Fibroblast of lung (primary cell): ENCODE results near the gene OSBPL7. TPM values are rescaled to one million over a fixed set of nuclear protein-coding genes. Genes with fewer than 3 reads are reported as not detected.

Experiments
- DNase-seq, 2 donors: peaks; one replicate each; pipeline versions ENCODE4 v3.0.0 to v3.0.0-alpha.2; 2010; ENCODE audit warnings: low read depth in 2 of 2
- H2AFZ ChIP-seq: 2 replicates; pipeline ENCODE4 v1.5.1; 2012; ENCODE audit warnings: low read length, control low read depth, inconsistent platforms
- H3K27ac ChIP-seq: 2 replicates; pipeline ENCODE4 v1.5.1; 2011; ENCODE audit warnings: low read length, control low read depth; ENCODE audit not compliant: insufficient read depth
- H3K27me3 ChIP-seq: 2 replicates; pipeline ENCODE4 v1.5.1; 2011; ENCODE audit warnings: mild to moderate bottlenecking, low read length; ENCODE audit not compliant: control insufficient read depth, insufficient read depth
- H3K36me3 ChIP-seq: 2 replicates; pipeline ENCODE4 v1.5.1; 2011; ENCODE audit warnings: low read length; ENCODE audit not compliant: control insufficient read depth, insufficient read depth
- H3K4me1 ChIP-seq: 2 replicates; pipeline ENCODE4 v1.5.1; 2011; ENCODE audit warnings: low read length; ENCODE audit not compliant: control insufficient read depth, insufficient read depth; ENCODE audit errors: extremely low read depth
- H3K4me2 ChIP-seq: 2 replicates; pipeline ENCODE4 v1.5.1; 2011; ENCODE audit warnings: low read length, control low read depth; ENCODE audit not compliant: insufficient read depth; ENCODE audit errors: extremely low read depth
- H3K4me3 ChIP-seq, 4 experiments: fragments of 200-600 bp in 1 of 4; sonication (generic) in 1 of 4; replicated peaks in 1 of 4; 2 replicates each; pipeline ENCODE4 v1.5.1; 2011 to 2016; ENCODE audit warnings: low read length in 4 of 4, low read depth in 3 of 4, mild to moderate bottlenecking in 3 of 4, control low read depth in 2 of 4, inconsistent platforms in 1 of 4, mixed read lengths in 1 of 4; ENCODE audit not compliant: insufficient read depth in 1 of 4; ENCODE audit errors: control extremely low read depth in 1 of 4
- H3K79me2 ChIP-seq: 2 replicates; pipeline ENCODE4 v1.5.1; 2012; ENCODE audit warnings: mild to moderate bottlenecking, low read length, inconsistent platforms; ENCODE audit not compliant: control insufficient read depth, insufficient read depth
- H3K9ac ChIP-seq: 2 replicates; pipeline ENCODE4 v1.5.1; 2011; ENCODE audit warnings: mild to moderate bottlenecking, low read length, control low read depth; ENCODE audit not compliant: insufficient read depth
- H3K9me3 ChIP-seq: 2 replicates; pipeline ENCODE4 v1.5.1; 2012; ENCODE audit warnings: low read depth, low read length; ENCODE audit not compliant: control insufficient read depth, insufficient read depth
- H4K20me1 ChIP-seq: 2 replicates; pipeline ENCODE4 v1.5.1; 2011; ENCODE audit warnings: low read length; ENCODE audit not compliant: control insufficient read depth, insufficient read depth; ENCODE audit errors: extremely low read depth
- CTCF ChIP-seq, 2 donors: IDR thresholded peaks in 1 of 2; conservative IDR thresholded peaks in 1 of 2; 1 replicate in 1 of 2; 2 replicates in 1 of 2; pipeline ENCODE4 v1.5.1; 2011 to 2012; ENCODE audit warnings: low read length in 2 of 2, control low read depth in 1 of 2, inconsistent platforms in 1 of 2, low read depth in 1 of 2, mild to moderate bottlenecking in 1 of 2
- EZH2 ChIP-seq: IDR thresholded peaks from 2 replicates; pipeline ENCODE4 v1.5.1; 2012; ENCODE audit warnings: low read length, control low read depth, mild to moderate bottlenecking; ENCODE audit errors: missing control alignments
- polyA plus RNA-seq, 2 donors: library from polyadenylated mRNA; depleted of rRNA in 1 of 2; stranded (reverse) in 1 of 2; unstranded in 1 of 2; fragments of >200 nt; gene quantifications; 2 replicates each; pipeline ENCODE4 v1.2.1, GENCODE V29; 2011 to 2012; ENCODE audit warnings: missing spikeins in 1 of 2
- total RNA-seq: library from RNA; depleted of rRNA; stranded (reverse); fragments of >200 nt; gene quantifications from 2 replicates; pipeline ENCODE4 v1.2.1, GENCODE V29; 2014

Gene OSBPL7
- total and polyA plus RNA-seq, 2 donors (not counting 1 experiment from before 2014, with no cell fraction given), result 2.1 to 7.1 TPM

- no peak overlapping the region for H3K4me3 ChIP-seq
- no peak overlapping the region for H3K4me2 ChIP-seq
- no peak for TF ChIP-seq EZH2
- no peaks in the 10 kb centered on the region for H3K79me2 ChIP-seq
- no peak overlapping the region for H2AFZ ChIP-seq
- peaks cover 34% of the 10 kb centered on the region for H3K27me3 ChIP-seq
- H3K36me3 ChIP-seq, result no peaks in the 10 kb centered on the region
- H4K20me1 ChIP-seq, result no peaks in the 10 kb centered on the region
- no peak overlapping the region for H3K9ac ChIP-seq
- DNase-seq, result no peak
- peaks cover 4% of the 10 kb centered on the region for H3K4me1 ChIP-seq
- no peaks in the 10 kb centered on the region for H3K9me3 ChIP-seq
- H3K27ac ChIP-seq, result no peak overlapping the region
These were observed 36.2 kb upstream of the OSBPL7 start for GRCh38 chr17:47857551-47858455.

GRCh38 chr17:47856830-47857229 lies 35.2 kb upstream of the OSBPL7 start:
- Histone ChIP-seq H3K27ac (no peak overlapping the region), H3K4me3 (no peak overlapping the region), H3K4me2 (no peak overlapping the region), H3K9ac (no peak overlapping the region), H3K9me3 (no peaks in the 10 kb centered on the region), H3K79me2 (no peaks in the 10 kb centered on the region), H4K20me1 (no peaks in the 10 kb centered on the region), H3K27me3 (peaks cover 43% of the 10 kb centered on the region), H2AFZ (no peak overlapping the region), H3K36me3 (no peaks in the 10 kb centered on the region), H3K4me1 (no peaks in the 10 kb centered on the region)
- TF ChIP-seq CTCF (conservative IDR thresholded peaks at IDR 0.05 in 1 of 2, IDR thresholded peaks at IDR 0.05 in 1 of 2; ENCODE audit: low read depth in 1 of 2, low read length in 2 of 2), result no peak
- no peak for TF ChIP-seq EZH2
- no peak for DNase-seq

- DNase-seq, result no peak
- no peak overlapping the region for H2AFZ ChIP-seq
- no peaks in the 10 kb centered on the region for H3K36me3 ChIP-seq
- peaks cover 2% of the 10 kb centered on the region for H3K4me1 ChIP-seq
- no peaks in the 10 kb centered on the region for H4K20me1 ChIP-seq
- no peaks in the 10 kb centered on the region for H3K79me2 ChIP-seq
- TF ChIP-seq CTCF (conservative IDR thresholded peaks at IDR 0.05 in 1 of 2, IDR thresholded peaks at IDR 0.05 in 1 of 2; ENCODE audit: low read depth in 1 of 2, low read length in 2 of 2), result no peak
- TF ChIP-seq EZH2, result no peak
- H3K27me3 ChIP-seq, result peaks cover 46% of the 10 kb centered on the region
- no peak overlapping the region for H3K4me2 ChIP-seq
- H3K4me3 ChIP-seq, result no peak overlapping the region
- H3K9ac ChIP-seq, result no peak overlapping the region
- H3K27ac ChIP-seq, result no peak overlapping the region
- H3K9me3 ChIP-seq, result no peaks in the 10 kb centered on the region
These were observed 34.1 kb upstream of the OSBPL7 start for GRCh38 chr17:47855737-47856136.
